Measurements from ENCODE around the gene SKAP1.

- TF ChIP-seq CTCF (IDR thresholded peaks at IDR 0.05; ENCODE audit: insufficient read depth, low read length): no peak
- TF ChIP-seq, protein P1, sequence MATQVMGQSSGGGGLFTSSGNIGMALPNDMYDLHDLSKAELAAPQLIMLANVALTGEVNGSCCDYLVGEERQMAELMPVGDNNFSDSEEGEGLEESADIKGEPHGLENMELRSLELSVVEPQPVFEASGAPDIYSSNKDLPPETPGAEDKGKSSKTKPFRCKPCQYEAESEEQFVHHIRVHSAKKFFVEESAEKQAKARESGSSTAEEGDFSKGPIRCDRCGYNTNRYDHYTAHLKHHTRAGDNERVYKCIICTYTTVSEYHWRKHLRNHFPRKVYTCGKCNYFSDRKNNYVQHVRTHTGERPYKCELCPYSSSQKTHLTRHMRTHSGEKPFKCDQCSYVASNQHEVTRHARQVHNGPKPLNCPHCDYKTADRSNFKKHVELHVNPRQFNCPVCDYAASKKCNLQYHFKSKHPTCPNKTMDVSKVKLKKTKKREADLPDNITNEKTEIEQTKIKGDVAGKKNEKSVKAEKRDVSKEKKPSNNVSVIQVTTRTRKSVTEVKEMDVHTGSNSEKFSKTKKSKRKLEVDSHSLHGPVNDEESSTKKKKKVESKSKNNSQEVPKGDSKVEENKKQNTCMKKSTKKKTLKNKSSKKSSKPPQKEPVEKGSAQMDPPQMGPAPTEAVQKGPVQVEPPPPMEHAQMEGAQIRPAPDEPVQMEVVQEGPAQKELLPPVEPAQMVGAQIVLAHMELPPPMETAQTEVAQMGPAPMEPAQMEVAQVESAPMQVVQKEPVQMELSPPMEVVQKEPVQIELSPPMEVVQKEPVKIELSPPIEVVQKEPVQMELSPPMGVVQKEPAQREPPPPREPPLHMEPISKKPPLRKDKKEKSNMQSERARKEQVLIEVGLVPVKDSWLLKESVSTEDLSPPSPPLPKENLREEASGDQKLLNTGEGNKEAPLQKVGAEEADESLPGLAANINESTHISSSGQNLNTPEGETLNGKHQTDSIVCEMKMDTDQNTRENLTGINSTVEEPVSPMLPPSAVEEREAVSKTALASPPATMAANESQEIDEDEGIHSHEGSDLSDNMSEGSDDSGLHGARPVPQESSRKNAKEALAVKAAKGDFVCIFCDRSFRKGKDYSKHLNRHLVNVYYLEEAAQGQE (IDR thresholded peaks at IDR 0.05; ENCODE audit: insufficient replicate concordance, low read depth): no peak
Observed at GRCh38 chr17:48307255-48307654, 122.8 kb downstream of the SKAP1 start.

Measured in HL-60 (cell line).